ENCODE results near the gene PARD6B.
"Not testable (repeated sequence)": the region's sequence is repeated elsewhere in the genome, so short reads cannot be mapped to it uniquely, and the experiment has no call there.

PARD6B gene

GRCh38 chr20:50731055-50731929, at the start of gene PARD6B:
Gene PARD6B (plus strand): TSS chr20:50731580. CDS start chr20:50731787, 207 bp downstream.
- peak; percentile 99 to 100 for DNase-seq (ENCODE audit: low read depth in 2 of 2)

GRCh38 chr20:50682065-50682464, 49.3 kb upstream of the PARD6B start:
- DNase-seq (ENCODE audit: low read depth in 2 of 2): no peak

GRCh38 chr20:50682947-50683530, 48.3 kb upstream of the PARD6B start:
- no peak for DNase-seq (ENCODE audit: low read depth in 2 of 2)

GRCh38 chr20:50683570-50683969, 47.8 kb upstream of the PARD6B start:
- DNase-seq (ENCODE audit: low read depth in 2 of 2): no peak

GRCh38 chr20:50686821-50687220, 44.6 kb upstream of the PARD6B start:
- DNase-seq (ENCODE audit: low read depth in 2 of 2): no peak

GRCh38 chr20:50688256-50688975, 43.0 kb upstream of the PARD6B start:
- no peak for DNase-seq (ENCODE audit: low read depth in 2 of 2)

- DNase-seq (ENCODE audit: low read depth in 2 of 2): no peak
Observed at GRCh38 chr20:50689864-50690649, 41.3 kb upstream of the PARD6B start.

- DNase-seq (ENCODE audit: low read depth in 2 of 2): no peak
Observed at GRCh38 chr20:50690650-50691572, 40.5 kb upstream of the PARD6B start, which contains the start of gene RIPOR3. Gene RIPOR3 (minus strand): TSS chr20:50691542. CDS start chr20:50691128, 414 bp downstream.

- DNase-seq (ENCODE audit: low read depth in 2 of 2): no peak
Observed at GRCh38 chr20:50691573-50692551, 39.5 kb upstream of the PARD6B start.

GRCh38 chr20:50692552-50692933, 38.8 kb upstream of the PARD6B start:
- DNase-seq (ENCODE audit: low read depth in 2 of 2): no peak

- DNase-seq (ENCODE audit: low read depth in 2 of 2): no peak
Observed at GRCh38 chr20:50693001-50693400, 38.4 kb upstream of the PARD6B start.

GRCh38 chr20:50694379-50695134, 36.8 kb upstream of the PARD6B start:
- no peak for DNase-seq (ENCODE audit: low read depth in 2 of 2)

GRCh38 chr20:50695135-50695872, 36.1 kb upstream of the PARD6B start:
- DNase-seq (ENCODE audit: low read depth in 2 of 2): no peak

- not testable (repeated sequence) for DNase-seq (ENCODE audit: low read depth in 2 of 2)
Observed at GRCh38 chr20:50698255-50698654, 33.1 kb upstream of the PARD6B start.

- DNase-seq (ENCODE audit: low read depth in 2 of 2): no peak
Observed at GRCh38 chr20:50699688-50700087, 31.7 kb upstream of the PARD6B start.

GRCh38 chr20:50701041-50701963, 30.1 kb upstream of the PARD6B start:
- DNase-seq (ENCODE audit: low read depth in 2 of 2): no peak
